ENCODE results near the gene IL12B. TPM values are rescaled to one million over a fixed set of nuclear protein-coding genes. Genes with fewer than 3 reads are reported as not detected.

IL12B gene
- total RNA-seq, 1 donor from 2014 or later: not detected

- H3K4me3 ChIP-seq (ENCODE audit: low read depth, low read length): no peak overlapping the region
- no peak for DNase-seq (ENCODE audit: low read depth)
- TF ChIP-seq, protein P1, sequence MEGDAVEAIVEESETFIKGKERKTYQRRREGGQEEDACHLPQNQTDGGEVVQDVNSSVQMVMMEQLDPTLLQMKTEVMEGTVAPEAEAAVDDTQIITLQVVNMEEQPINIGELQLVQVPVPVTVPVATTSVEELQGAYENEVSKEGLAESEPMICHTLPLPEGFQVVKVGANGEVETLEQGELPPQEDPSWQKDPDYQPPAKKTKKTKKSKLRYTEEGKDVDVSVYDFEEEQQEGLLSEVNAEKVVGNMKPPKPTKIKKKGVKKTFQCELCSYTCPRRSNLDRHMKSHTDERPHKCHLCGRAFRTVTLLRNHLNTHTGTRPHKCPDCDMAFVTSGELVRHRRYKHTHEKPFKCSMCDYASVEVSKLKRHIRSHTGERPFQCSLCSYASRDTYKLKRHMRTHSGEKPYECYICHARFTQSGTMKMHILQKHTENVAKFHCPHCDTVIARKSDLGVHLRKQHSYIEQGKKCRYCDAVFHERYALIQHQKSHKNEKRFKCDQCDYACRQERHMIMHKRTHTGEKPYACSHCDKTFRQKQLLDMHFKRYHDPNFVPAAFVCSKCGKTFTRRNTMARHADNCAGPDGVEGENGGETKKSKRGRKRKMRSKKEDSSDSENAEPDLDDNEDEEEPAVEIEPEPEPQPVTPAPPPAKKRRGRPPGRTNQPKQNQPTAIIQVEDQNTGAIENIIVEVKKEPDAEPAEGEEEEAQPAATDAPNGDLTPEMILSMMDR (conservative IDR thresholded peaks at IDR 0.05; ENCODE audit: low read depth, low read length): no peak
Observed at GRCh38 chr5:159318448-159318847, 11.8 kb downstream of the IL12B start.

DNA sequence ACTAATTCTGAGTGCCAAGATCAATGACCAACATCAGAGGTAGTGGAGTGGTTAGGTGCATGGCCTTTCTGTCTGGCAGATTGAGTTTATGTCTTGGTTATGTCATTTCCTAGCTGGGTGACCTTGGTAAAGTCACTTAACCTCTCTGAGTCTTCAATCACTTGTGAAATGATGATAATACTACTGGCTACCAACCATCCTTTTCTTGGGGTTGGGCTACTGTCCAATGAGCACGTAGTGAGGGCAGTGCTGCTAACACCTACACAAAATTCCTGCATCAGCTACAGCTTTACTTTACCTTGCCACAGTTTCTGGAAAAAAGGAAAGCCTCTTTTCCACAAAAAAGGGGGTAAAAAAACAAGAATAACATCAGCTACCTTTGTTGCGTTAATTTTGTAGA, 12.4 kb downstream of the IL12B start:
- no peak for DNase-seq (ENCODE audit: low read depth)
- no peak overlapping the region for H3K4me3 ChIP-seq (ENCODE audit: low read depth, low read length)
- TF ChIP-seq, protein P1 (conservative IDR thresholded peaks at IDR 0.05; ENCODE audit: low read depth, low read length): no peak

GRCh38 chr5:159316519-159317383, 13.5 kb downstream of the IL12B start:
- H3K4me3 ChIP-seq (ENCODE audit: low read depth, low read length): no peak overlapping the region
- TF ChIP-seq, protein P1 (conservative IDR thresholded peaks at IDR 0.05; ENCODE audit: low read depth, low read length): peak; percentile 91
- no peak for DNase-seq (ENCODE audit: low read depth)

GRCh38 chr5:159313197-159313596, 17.1 kb downstream of the IL12B start:
- TF ChIP-seq, protein P1 (conservative IDR thresholded peaks at IDR 0.05; ENCODE audit: low read depth, low read length): no peak

DNA sequence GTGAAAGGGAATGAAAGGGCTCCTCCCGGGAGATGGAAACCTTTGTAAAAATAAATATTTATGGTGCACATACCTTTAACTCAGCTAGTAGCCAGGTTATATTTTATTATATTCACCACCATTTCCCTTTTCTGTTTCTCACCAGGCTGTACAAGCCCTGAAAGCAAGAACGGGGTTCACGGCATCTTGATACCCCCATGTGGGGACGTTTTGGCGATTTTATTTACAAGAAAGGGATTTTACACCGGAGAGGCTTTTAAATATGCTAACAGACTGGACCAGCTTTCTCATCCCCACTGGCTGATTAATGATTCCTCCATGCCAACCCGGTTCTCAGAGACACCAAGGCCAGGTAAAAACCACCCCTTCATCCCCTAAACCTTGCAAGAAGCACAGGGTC, 19.2 kb downstream of the IL12B start:
- TF ChIP-seq, protein P1 (conservative IDR thresholded peaks at IDR 0.05; ENCODE audit: low read depth, low read length): no peak
- no peak for DNase-seq (ENCODE audit: low read depth)
- H3K4me3 ChIP-seq (ENCODE audit: low read depth, low read length): peak overlapping the region; percentile 37

More at GRCh38 chr5:159313197-159313596, 17.1 kb downstream of the IL12B start:
- no peak overlapping the region for H3K4me3 ChIP-seq (ENCODE audit: low read depth, low read length)
- no peak for DNase-seq (ENCODE audit: low read depth)

- TF ChIP-seq, protein P1 (conservative IDR thresholded peaks at IDR 0.05; ENCODE audit: low read depth, low read length): no peak
- H3K4me3 ChIP-seq (ENCODE audit: low read depth, low read length): peak overlapping the region; percentile 37
- no peak for DNase-seq (ENCODE audit: low read depth)
Observed at GRCh38 chr5:159310511-159310910, 19.8 kb downstream of the IL12B start.

All from epithelial cell of proximal tubule (primary cell).